Left ventricle myocardium inferior (tissue), 1 donor: ENCODE measurements around the gene GLYATL1. TPM values are rescaled to one million over a fixed set of nuclear protein-coding genes. Genes with fewer than 3 reads are reported as not detected.
"Not testable (repeated sequence)": the region's sequence is repeated elsewhere in the genome, so short reads cannot be mapped to it uniquely, and the experiment has no call there.

Source experiments
- DNase-seq: peaks from one replicate; pipeline ENCODE4 v3.0.0-alpha.2; 2020
- H3K27ac ChIP-seq: fragments of 200-600 bp; replicated peaks from 2 replicates; pipeline ENCODE4 v1.8.0; 2021
- H3K27me3 ChIP-seq: fragments of 200-600 bp; 2 replicates; pipeline ENCODE4 v1.8.0; 2021; ENCODE audit warnings: low read depth
- H3K36me3 ChIP-seq: fragments of 200-600 bp; 2 replicates; pipeline ENCODE4 v1.8.0; 2021
- H3K4me1 ChIP-seq: fragments of 200-600 bp; 2 replicates; pipeline ENCODE4 v1.8.0; 2021
- H3K4me3 ChIP-seq: fragments of 200-600 bp; 2 replicates; pipeline ENCODE4 v1.8.0; 2021; ENCODE audit warnings: mild to moderate bottlenecking, moderate library complexity
- H3K9me3 ChIP-seq: fragments of 200-600 bp; replicated peaks from 2 replicates; pipeline ENCODE4 v1.8.0; 2021
- intact Hi-C: fragments of 100-400 bp; cut with micrococcal nuclease; formaldehyde crosslinking; loops from one replicate; pipeline ENCODE4 v1.11.0; 2022
- total RNA-seq: library from RNA; stranded (reverse); fragmentation: NEBNext Ultra II Directional; extraction: Animal tissue kit (Norgen Biotek cat#: 25700); gene quantifications from one replicate; pipeline ENCODE4 v1.2.1, GENCODE V29; 2021
- TF ChIP-seq, protein P1 (sequence below): fragments of 200-600 bp; IDR thresholded peaks from 2 replicates; pipeline ENCODE4 v1.8.0; 2021; ENCODE audit warnings: antibody characterized with exemption, mild to moderate bottlenecking, borderline replicate concordance
- donor health status: DM: no; HTN: yes; CAD: no; lungs with severe emphysema.

The GLYATL1 gene
- total RNA-seq, 1 donor from 2014 or later = not detected

DNA sequence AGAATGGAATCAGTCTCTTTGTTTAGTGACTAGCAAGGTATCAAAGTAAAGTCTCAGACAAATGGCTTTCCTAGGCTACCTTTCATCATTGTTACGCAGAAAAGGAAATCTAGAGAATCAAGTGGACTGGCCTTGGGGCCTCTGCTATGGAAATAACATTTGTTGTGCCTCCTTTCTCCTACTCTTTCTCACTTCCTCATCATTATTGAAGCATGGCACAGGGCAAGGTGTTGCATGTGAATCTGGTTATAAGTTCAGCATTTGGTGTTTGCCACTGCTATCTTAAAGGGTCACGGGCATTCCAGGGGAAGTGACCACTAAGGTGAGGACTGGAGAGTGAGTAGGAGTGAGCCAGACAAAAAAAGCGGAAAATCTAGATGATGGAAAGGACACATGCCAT is 54.9 kb downstream of the GLYATL1 start:
- no peak for DNase-seq
- Histone ChIP-seq H3K27me3 (no peaks in the 10 kb centered on the region), H3K4me1 (no peaks in the 10 kb centered on the region), H3K9me3 (no peaks in the 10 kb centered on the region), H3K36me3 (no peaks in the 10 kb centered on the region), H3K27ac (no peak overlapping the region), H3K4me3 (no peak overlapping the region)
- TF ChIP-seq, protein P1, sequence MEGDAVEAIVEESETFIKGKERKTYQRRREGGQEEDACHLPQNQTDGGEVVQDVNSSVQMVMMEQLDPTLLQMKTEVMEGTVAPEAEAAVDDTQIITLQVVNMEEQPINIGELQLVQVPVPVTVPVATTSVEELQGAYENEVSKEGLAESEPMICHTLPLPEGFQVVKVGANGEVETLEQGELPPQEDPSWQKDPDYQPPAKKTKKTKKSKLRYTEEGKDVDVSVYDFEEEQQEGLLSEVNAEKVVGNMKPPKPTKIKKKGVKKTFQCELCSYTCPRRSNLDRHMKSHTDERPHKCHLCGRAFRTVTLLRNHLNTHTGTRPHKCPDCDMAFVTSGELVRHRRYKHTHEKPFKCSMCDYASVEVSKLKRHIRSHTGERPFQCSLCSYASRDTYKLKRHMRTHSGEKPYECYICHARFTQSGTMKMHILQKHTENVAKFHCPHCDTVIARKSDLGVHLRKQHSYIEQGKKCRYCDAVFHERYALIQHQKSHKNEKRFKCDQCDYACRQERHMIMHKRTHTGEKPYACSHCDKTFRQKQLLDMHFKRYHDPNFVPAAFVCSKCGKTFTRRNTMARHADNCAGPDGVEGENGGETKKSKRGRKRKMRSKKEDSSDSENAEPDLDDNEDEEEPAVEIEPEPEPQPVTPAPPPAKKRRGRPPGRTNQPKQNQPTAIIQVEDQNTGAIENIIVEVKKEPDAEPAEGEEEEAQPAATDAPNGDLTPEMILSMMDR = no peak
- intact Hi-C loops = no loop called here

DNA sequence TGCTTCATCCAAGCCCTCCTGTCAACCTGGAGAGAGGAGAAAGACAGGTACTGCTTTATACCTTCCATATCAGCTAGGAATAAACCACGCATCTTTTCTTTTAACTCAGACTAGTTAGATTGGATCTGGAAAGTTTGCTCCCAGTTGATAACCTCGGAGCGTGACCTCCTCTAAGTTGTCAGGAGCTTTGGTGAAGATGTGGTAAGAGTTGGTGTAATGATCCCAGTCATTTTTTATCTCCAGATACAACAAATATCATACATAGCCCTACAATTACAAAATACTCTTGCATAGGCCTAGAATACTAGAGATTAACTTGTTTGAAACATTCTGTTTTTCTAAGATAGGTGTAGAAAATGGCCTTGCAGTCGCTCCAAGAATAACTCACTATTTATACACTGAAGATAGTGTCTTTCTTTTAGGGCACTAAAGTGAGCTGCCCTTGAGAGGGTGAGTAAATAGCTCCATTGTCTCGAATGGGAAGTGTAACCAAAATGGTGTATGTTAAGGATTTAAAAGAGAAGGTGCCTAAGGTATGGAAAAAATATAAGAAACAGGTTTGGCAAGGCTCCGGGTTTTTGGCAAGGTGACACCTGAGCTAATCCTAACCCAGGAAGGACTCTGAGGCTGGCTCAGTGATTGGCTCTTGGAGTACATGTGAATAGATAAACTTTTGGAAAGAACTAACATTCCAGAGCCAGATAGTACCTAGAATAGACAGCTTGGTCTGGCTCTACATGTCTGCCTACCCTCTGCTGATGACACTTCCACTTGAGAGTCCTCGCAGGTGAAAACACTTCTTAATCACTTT is 59.4 kb downstream of the GLYATL1 start:
- Histone ChIP-seq H3K4me1 (no peaks in the 10 kb centered on the region), H3K27me3 (no peaks in the 10 kb centered on the region), H3K27ac (no peak overlapping the region), H3K9me3 (no peaks in the 10 kb centered on the region), H3K4me3 (no peak overlapping the region), H3K36me3 (no peaks in the 10 kb centered on the region)
- no peak for DNase-seq
- intact Hi-C loops = no loop called here
- TF ChIP-seq, protein P1 = no peak

DNA sequence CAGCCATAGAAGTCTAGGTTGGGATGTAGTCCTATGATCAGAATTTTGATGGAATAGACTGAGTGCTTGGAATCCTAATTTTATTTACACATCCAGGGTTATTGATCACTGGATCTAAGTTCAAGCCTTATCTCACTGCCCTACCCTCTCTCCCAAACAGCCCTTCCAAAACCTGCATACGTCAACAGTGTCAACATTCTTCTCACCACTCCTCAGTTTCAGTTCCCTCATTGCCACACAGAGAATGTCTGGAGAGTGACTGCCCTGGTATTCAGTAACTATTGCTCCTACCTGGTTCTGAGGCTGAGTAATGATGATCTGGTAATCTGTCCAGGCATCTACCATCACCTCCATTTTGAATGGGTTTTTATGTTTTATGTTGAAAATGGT is 60.0 kb downstream of the GLYATL1 start:
- Histone ChIP-seq H3K4me3 (no peak overlapping the region), H3K9me3 (no peaks in the 10 kb centered on the region), H3K27me3 (no peaks in the 10 kb centered on the region), H3K36me3 (no peaks in the 10 kb centered on the region), H3K4me1 (no peaks in the 10 kb centered on the region), H3K27ac (no peak overlapping the region)
- intact Hi-C loops = no loop called here
- DNase-seq = no peak
- TF ChIP-seq, protein P1 = no peak

DNA sequence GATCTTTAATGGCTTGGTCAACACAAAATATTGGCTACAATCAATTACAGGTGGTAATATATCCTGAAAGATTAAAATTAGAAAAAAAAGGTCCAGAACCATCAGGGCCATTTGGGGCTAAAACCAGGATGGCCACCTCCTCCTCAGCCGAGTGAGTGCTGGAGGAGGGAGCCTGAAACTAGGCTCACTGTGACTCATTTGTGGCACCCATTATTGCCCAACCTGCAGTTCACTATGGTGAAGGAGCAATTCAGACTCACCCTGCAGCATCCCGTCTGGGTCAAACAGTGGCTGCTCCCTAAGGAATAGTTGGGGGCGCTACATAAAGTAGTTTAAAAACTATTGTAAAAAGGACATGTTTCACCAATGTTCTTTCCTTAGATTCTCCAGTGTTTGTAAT is 60.7 kb downstream of the GLYATL1 start:
- DNase-seq = no peak
- intact Hi-C loops = no loop called here
- Histone ChIP-seq H3K4me3 (no peak overlapping the region), H3K4me1 (no peaks in the 10 kb centered on the region), H3K27ac (no peak overlapping the region), H3K27me3 (no peaks in the 10 kb centered on the region), H3K36me3 (no peaks in the 10 kb centered on the region), H3K9me3 (no peaks in the 10 kb centered on the region)
- TF ChIP-seq, protein P1 = no peak

DNA sequence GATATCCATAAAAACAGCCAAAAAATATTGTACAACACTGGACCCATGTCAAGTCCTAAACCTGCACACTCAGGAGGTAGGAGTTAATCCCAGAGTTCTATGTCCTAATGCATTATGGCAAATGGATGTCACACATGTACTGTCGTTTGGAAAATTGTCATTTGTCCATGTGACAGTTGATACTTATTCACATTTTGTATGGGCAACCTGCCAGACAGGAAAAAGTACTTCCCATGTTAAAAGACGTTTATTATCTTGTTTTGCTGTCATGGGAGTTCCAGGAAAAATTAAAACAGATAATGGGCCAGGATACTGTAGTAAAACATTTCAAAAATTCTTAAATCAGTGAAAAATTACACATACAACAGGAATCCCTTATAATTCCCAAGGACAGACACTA is 62.7 kb downstream of the GLYATL1 start:
- H3K4me1 ChIP-seq, H3K36me3 ChIP-seq, H3K4me3 ChIP-seq, H3K9me3 ChIP-seq, H3K27me3 ChIP-seq, intact Hi-C loops, H3K27ac ChIP-seq, DNase-seq: not testable (repeated sequence)

Other genes with a start within 250 kb of the GLYATL1 start
- gene GLYAT, start 207.5 kb upstream of the GLYATL1 start, total RNA-seq = not detected
- 0.44 TPM for gene GLYATL2, start 94.8 kb upstream of the GLYATL1 start, total RNA-seq
- not detected for gene GLYATL1B, start 146.8 kb downstream of the GLYATL1 start, total RNA-seq
- 1.1 TPM for gene FAM111B, start 167.7 kb downstream of the GLYATL1 start, total RNA-seq
- 9.6 TPM for gene FAM111A, start 203.4 kb downstream of the GLYATL1 start, total RNA-seq
- 1.8 TPM for gene DTX4, start 232.6 kb downstream of the GLYATL1 start, total RNA-seq